Breast epithelium (tissue), 4 donors: ENCODE data around the gene ALDH1A1. TPM values are rescaled to one million over a fixed set of nuclear protein-coding genes. Genes with fewer than 3 reads are reported as not detected.

Source experiments
- DNase-seq, 2 donors: peaks; one replicate each; pipeline ENCODE4 v3.0.0-alpha.2; 2019; ENCODE audit warnings: low spot score in 2 of 2
- H3K27ac ChIP-seq, 2 donors: fragments of 200-600 bp; sonication (generic) in 1 of 2; one replicate each; pipeline ENCODE4 v1.5.1; 2016 to 2019; ENCODE audit warnings: mild to moderate bottlenecking in 1 of 2
- H3K27me3 ChIP-seq, 2 donors: fragments of 200-600 bp; sonication (generic) in 1 of 2; one replicate each; pipeline versions ENCODE4 v1.5.1 to v1.6.0; 2017 to 2019; ENCODE audit warnings: control low read depth in 1 of 2, mild to moderate bottlenecking in 1 of 2
- H3K36me3 ChIP-seq: fragments of 200-600 bp; one replicate; pipeline ENCODE4 v1.5.1; 2019
- H3K4me1 ChIP-seq, 2 donors: fragments of 200-600 bp; sonication (generic); one replicate each; pipeline ENCODE4 v1.5.1; 2016 to 2019; ENCODE audit warnings: control low read depth in 1 of 2
- H3K4me3 ChIP-seq, 3 donors: fragments of 200-600 bp; sonication (generic); 1 replicate in 2 of 3; 2 replicates in 1 of 3; pipeline ENCODE4 v1.5.1; 2016 to 2019; ENCODE audit warnings: mild to moderate bottlenecking in 3 of 3, moderate library complexity in 2 of 3
- H3K9me3 ChIP-seq, 2 donors: fragments of 200-600 bp; sonication (generic) in 1 of 2; one replicate each; pipeline ENCODE4 v1.5.1; 2016 to 2019; ENCODE audit warnings: control low read depth in 1 of 2
- CTCF ChIP-seq, 3 donors: fragments of 450-650 bp; IDR thresholded peaks; one replicate each; pipeline ENCODE4 v1.5.1; 2016 to 2017; ENCODE audit warnings: antibody characterized with exemption in 3 of 3, mild to moderate bottlenecking in 3 of 3, moderate library complexity in 3 of 3
- POLR2A ChIP-seq: fragments of 450-650 bp; IDR thresholded peaks from one replicate; pipeline ENCODE4 v1.6.1; 2016; ENCODE audit warnings: antibody characterized with exemption, mild to moderate bottlenecking, moderate library complexity
- POLR2AphosphoS5 ChIP-seq, 3 donors: sonication (generic); formaldehyde crosslinking; IDR thresholded peaks; one replicate each; pipeline ENCODE4 v1.6.1; 2017; ENCODE audit warnings: antibody characterized with exemption in 3 of 3
- intact Hi-C: fragments of 100-400 bp; cut with DNase I; formaldehyde crosslinking; loops from one replicate; pipeline ENCODE4 v1.15.1; 2023; ENCODE audit warnings: low total_unique reads
- total RNA-seq, 3 donors: library from RNA; depleted of rRNA; stranded (reverse); fragments of >200 nt; gene quantifications; one replicate each; pipeline ENCODE4 v1.1.0, GENCODE V29; 2016

ALDH1A1 gene
- 100 to 1,000 TPM in 1 of 3 donors, 10 to 100 TPM in 2; 67.2 to 233 (median 80.1) TPM for total RNA-seq

- no peak for DNase-seq
- Histone ChIP-seq H3K4me3 (peak within 1 kb of the TSS; percentile 37 to 55 (median 41)), H3K36me3 (no peaks in the 10 kb centered on the region), H3K9me3 (no peaks in the 10 kb centered on the region), H3K4me1 (no peaks in the 10 kb centered on the region), H3K27me3 (no peaks in the 10 kb centered on the region), H3K27ac (peak within 1 kb of the TSS; percentile 52 to 59)
- intact Hi-C loops = no loop called here
- no peak for TF ChIP-seq CTCF (IDR thresholded peaks at IDR 0.05)
- TF ChIP-seq POLR2A = no peak
- peak in 1 of 3 donors; percentile 45 for TF ChIP-seq POLR2AphosphoS5 (IDR thresholded peaks at IDR 0.05)
Measured at GRCh38 chr9:72952914-72953313, at the start of gene ALDH1A1. ALDH1A1 (minus strand) TSS chr9:72953053; CDS start chr9:72953000, 53 bp downstream.

GRCh38 chr9:73001860-73002259, 49.0 kb upstream of the ALDH1A1 start:
- intact Hi-C loops = no loop called here
- Histone ChIP-seq H3K36me3 (no peaks in the 10 kb centered on the region), H3K9me3 (peaks cover 0 to 4% of the 10 kb centered on the region in 2 donors), H3K4me3 (no peak overlapping the region), H3K27me3 (no peaks in the 10 kb centered on the region), H3K27ac (no peak overlapping the region), H3K4me1 (no peaks in the 10 kb centered on the region)
- no peak for TF ChIP-seq POLR2A
- TF ChIP-seq CTCF (IDR thresholded peaks at IDR 0.05) = no peak
- no peak for TF ChIP-seq POLR2AphosphoS5 (IDR thresholded peaks at IDR 0.05)
- DNase-seq = no peak

GRCh38 chr9:72998363-72998762, 45.5 kb upstream of the ALDH1A1 start:
- Histone ChIP-seq H3K27me3 (no peaks in the 10 kb centered on the region), H3K9me3 (peaks cover 0 to 4% of the 10 kb centered on the region in 2 donors), H3K4me3 (no peak overlapping the region), H3K36me3 (no peaks in the 10 kb centered on the region), H3K27ac (no peak overlapping the region), H3K4me1 (no peaks in the 10 kb centered on the region)
- no peak for DNase-seq
- no peak for TF ChIP-seq POLR2AphosphoS5 (IDR thresholded peaks at IDR 0.05)
- TF ChIP-seq POLR2A = no peak
- TF ChIP-seq CTCF (IDR thresholded peaks at IDR 0.05) = no peak
- intact Hi-C loops = no loop called here

- Histone ChIP-seq H3K27me3 (no peaks in the 10 kb centered on the region), H3K4me3 (no peak overlapping the region), H3K9me3 (peaks cover 0 to 4% of the 10 kb centered on the region in 2 donors), H3K36me3 (no peaks in the 10 kb centered on the region), H3K4me1 (no peaks in the 10 kb centered on the region), H3K27ac (no peak overlapping the region)
- TF ChIP-seq POLR2AphosphoS5 (IDR thresholded peaks at IDR 0.05) (no peak), CTCF (IDR thresholded peaks at IDR 0.05) (no peak), POLR2A (no peak)
- intact Hi-C loops = no loop called here
- DNase-seq = no peak
Measured at GRCh38 chr9:72997387-72997995, 44.6 kb upstream of the ALDH1A1 start.

DNA sequence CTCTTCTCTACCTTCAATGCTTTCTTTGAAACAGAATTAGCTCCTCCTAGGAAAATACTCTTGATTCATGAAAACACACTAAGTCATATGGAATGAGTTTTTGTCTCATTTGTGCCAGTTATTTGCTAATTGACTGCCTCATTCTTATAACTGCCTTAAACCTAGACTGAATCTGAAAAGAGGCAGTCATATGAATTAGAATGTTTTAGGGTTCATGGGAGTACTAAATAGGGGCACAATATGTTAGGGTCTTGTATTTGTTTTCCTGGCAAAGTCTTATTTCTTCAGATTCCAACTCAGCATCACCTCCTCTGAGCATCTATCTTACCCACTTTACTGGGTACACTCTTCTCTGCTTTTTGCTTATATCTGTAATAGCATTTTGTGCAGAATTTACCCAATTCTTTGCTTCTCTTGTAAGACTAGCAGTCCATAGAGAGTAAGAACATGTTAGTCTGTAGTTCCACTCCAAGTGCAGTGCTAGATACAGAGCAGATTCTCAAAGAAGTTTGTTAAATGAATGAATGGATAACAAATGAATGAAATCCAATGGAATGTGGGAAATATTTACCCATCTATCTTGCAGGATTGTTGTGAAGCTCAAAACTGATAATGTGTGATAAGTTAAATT, 43.9 kb upstream of the ALDH1A1 start:
- H3K27me3 ChIP-seq = no peaks in the 10 kb centered on the region
- H3K4me3 ChIP-seq = no peak overlapping the region
- H3K36me3 ChIP-seq = no peaks in the 10 kb centered on the region
- DNase-seq = no peak
- intact Hi-C loops = no loop called here
- peaks cover 0 to 4% of the 10 kb centered on the region in 2 donors for H3K9me3 ChIP-seq
- TF ChIP-seq POLR2AphosphoS5 (IDR thresholded peaks at IDR 0.05) (no peak), CTCF (IDR thresholded peaks at IDR 0.05) (no peak), POLR2A (no peak)
- no peaks in the 10 kb centered on the region for H3K4me1 ChIP-seq
- no peak overlapping the region for H3K27ac ChIP-seq
